SKM-1 treated with dmso at 0.1 percent for 144 hours (cell line): Measurements from ENCODE around the gene EPOP.
A peak's percentile ranks its signal among the peaks of the same experiment; 100 is the strongest.

ENCODE experiments used
- DNase-seq: peaks from one replicate; lab custom pipeline; 2025; ENCODE audit not compliant: unreplicated experiment; lab: John Stamatoyannopoulos, UW

EPOP gene

GRCh38 chr17:38674014-38674748 lies 576 bp downstream of the EPOP start:
- DNase-seq = no peak

DNA sequence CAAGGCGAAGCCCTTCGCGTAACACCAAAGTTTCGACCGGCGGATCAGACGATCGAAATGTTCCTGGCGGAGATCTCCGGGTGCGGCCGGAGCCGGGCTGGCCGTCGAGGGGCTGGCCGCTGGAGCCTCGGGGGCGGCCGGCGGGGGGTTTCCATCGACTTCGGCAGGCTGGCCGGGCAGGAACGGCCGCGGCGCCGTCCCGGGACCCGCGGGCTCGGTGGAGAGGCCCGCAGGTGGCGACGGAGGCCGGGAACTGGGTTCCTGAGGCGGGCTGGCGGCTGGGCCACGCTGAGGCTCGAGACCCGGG lies 1.1 kb downstream of the EPOP start:
- DNase-seq = no peak

DNA sequence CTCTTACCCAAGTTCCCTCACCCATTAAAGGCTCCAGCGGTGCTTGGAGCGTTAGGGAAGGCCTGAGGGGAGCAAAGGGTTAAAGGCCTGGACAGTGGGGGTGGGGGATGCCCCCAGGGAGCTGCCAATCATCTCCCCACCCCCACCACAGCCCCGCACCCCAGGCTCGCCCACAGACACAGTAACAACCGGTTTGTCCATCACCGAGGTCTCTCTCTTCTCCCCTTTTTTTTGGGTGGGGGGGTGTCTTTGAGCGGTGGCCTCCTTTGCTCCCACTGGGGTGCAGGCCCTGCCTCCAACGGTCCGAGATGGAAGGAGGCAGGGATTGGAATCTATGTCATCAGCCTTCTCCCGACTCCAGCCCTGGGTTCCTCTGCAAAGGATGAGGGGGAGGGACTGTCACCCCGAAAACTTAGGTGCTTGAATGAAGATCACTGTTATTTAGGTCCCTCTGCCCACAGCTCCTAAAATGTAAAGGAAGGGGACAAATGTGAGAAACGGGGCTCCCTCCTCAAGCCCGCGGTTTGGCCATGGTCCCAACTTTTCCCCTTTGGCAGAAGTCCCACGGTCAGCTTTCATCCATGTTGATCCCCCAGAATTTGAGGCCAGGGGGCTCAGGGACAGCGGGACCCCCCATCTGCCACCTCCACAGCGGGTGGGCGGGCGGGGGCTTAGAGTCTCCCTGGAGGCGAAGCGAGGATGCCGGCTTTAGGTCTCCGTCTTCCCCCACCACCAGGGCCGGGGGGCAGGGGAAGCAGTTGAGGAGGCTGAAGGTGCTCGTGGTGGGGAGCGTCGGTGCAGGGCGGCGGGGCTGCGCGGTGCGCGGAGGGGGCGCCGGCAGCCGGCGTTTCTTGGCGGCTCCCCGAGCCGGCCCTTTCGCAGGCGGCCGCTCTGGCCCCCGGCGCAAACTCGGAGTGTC lies 1.7 kb downstream of the EPOP start:
- no peak for DNase-seq

DNA sequence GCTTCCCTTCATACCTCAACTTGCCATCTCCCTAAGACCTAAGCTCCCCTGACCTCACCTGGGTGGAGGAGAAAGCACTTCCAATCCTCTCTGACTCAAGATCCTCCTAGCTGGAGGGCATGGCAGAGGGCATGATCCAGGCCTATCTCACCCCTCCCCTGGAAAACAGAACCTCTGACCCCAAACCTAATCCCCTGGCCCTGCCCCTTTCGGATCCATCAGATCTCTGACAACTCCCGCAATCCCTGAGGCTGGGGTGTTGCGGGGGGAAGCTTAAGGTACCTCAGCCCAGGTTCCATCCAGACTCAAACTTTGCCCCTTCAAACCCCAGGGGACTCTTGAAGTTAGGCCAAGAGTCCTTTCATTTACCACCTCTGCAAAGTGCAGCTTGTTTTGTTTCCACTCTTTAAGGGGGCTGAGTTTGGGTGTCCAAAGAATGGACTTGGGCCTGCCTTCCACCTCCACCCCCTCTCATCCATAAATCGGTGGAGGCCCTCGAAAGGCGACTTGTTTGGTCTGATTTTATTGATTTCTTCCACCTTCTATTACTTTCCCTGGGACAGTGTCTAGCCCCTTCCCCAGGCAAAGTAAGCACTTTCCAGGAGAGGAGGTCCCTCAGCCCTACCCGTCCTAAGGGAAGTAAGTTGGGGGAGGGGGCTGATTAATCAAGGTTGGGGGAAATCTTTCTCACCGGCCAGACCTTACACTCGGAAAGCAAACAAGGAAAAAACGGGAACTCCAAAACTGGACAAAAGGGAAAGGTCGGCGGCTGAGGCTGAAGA lies 2.6 kb downstream of the EPOP start:
- DNase-seq = no peak

DNA sequence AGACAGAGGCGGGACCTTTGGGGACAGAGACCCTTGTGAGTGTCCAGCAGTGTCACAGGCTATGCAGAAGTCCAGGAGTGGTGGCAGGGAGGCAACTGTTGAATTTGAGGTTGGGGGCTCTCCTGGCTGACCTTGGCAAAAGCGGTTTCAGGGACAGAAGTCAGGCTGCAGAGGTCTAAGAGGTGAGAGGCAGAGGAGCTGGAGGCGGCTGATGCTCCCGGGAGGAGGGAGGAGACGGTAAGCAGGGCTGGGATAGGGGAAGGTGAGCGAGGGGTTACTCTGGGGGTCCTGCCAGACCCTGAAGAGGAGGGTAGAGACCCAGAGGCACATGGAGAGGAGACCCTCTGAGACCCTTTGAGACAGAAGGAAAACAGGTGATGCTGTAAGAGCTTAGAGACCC lies 5.2 kb downstream of the EPOP start:
- no peak for DNase-seq

DNA sequence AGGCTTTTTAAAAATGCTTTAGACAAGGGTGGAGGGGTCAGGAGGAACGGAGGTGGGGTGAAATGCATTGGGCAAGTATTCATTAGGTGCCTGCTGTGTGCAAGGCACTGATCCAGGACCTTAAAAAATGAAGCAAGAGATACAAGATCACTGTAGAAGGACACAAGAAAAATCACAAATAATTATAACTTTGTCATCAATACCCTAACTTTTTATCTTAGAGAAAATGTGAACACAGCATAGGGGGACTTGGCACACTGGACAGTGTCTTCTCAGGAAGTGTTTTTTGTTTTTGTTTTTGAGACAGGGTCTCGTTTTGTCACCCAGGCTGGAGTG lies 7.0 kb downstream of the EPOP start:
- no peak for DNase-seq

DNA sequence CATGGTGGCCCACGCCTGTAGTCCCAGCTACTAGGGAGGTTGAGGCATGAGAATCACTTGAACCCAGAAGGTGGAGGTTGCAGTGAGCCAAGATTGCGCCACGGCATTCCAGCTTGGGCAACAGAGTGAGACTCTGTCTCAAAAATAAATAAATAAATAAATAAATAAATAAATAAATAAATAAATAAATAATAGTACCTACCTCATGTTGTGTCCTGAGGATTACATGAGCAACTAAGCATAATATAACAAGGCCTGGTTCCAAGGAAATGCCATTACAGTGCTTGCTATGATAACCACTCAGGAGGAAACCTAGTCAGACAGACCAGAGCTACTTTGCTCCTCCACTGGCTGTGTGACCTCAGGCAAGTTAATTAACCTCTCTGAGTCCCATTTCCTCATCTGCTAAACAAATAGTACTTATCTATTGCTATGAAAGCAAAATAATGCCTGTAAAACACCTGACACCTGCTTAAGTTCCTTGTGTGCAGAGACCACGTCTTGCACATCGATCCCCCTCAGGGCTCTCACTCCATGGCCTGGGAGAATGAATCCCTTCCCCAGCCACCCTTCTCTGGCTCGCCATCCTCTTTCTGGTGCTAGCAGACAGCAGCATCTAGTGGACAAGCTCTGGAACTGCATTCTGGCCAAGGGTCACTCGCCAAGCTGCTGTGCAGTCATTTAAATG lies 7.5 kb downstream of the EPOP start:
- DNase-seq = peak; percentile 63

DNA sequence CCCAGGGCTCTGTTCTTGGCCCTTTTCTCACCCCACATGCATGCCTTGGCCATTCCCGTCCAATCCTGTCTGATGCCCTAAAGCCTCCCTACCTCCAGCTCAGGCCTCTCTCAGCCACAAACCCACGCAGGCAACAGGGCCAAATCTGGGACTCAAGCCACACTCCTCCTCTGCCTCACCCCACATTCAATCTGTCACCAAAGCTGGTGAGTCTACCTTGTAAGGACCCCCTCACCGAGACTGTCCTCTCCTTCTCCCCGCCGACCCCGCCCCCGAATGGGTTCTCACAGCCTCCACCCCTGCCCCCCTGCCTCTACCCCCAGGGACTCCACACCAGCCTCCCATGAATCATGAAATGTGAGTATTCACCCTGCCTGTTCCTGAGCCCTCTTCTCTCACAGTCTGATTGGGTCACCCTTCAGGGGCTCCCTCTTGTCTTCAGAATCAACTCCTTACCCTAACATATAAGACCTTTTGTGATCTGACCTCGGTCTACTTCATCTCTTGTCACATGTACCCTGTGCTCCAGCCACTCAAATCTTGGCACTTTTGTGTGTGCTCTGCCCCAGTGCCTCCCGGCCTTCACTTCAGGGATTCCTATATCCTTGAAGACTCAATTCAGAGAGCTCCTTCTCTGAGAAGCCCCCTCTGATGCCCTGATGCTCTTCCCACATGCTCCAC lies 10.7 kb downstream of the EPOP start:
- DNase-seq = no peak

DNA sequence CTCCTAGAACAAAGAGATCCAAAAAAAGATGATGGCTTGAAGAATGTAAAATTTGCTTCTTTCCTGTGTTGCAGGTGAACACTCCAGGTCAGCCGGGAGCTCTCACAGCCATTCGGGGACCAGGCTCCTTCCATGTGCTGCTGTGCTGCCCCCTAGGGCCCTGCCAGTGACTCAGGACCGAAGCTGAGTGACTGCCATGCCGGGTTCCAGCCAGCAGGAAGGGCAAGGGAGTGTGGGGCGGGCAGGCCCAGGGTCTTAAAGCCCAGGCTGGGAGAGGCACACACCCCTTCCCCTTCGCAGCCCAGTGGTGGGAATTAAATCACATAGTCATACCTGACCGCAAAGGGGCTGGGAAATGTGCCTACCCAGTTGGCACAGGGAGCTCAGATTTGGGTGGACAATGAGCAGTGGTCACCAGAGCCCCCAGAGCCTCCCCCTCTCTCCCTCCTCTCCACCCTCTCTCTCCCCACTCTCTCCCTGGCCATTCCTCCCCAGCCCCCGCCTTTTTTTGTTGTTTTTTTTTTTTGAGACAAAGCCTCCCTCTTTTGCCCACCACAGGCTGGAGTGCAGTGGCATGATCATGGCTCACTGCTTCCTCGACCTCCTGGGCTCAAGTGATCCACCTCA lies 11.5 kb downstream of the EPOP start:
- DNase-seq = peak; percentile 52

DNA sequence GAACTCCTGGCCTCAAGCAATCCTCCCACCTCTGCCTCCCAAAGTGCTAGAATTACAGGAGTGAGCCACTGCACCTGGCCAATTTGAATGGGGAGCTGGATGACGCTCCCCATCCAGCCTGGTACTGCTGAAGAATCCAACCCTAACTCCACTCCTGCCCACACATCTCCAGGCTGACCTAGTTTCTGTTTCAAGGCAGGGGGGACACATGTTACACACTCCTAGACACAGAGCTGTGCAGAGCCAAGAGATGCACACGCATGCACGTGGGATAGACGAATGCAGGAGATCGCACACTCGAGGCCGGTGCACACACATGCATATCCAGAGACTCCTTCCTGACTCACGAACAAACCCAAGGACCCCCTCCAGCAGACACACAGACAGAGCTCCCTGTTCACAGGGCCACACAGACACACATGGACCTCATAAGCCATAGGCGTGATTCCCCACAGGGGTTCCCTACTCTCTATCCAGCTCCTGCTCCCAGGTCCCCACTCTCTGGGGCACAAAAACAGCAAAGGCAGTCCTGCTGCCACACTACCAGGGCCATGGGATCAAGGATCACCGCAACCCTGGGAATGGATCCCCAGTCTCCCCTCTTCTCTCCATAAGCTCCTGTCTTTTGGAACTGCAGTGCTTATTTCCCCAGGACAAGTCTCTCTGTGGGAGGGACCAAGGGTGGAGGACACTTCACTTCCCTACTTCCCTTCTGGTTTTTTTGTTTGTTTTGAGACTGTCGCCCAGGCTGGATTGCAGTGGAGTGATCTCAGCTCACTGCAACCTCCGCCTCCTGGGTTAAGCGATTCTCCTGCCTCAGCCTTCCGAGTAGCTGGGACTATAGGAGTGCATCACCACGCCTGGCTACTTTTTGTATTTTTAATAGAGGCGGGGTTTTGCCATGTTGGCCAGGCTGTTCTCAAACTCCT lies 14.4 kb downstream of the EPOP start:
- peak; percentile 26 for DNase-seq

- DNase-seq = no peak
Observed at GRCh38 chr17:38659415-38659814, 15.3 kb downstream of the EPOP start.

DNA sequence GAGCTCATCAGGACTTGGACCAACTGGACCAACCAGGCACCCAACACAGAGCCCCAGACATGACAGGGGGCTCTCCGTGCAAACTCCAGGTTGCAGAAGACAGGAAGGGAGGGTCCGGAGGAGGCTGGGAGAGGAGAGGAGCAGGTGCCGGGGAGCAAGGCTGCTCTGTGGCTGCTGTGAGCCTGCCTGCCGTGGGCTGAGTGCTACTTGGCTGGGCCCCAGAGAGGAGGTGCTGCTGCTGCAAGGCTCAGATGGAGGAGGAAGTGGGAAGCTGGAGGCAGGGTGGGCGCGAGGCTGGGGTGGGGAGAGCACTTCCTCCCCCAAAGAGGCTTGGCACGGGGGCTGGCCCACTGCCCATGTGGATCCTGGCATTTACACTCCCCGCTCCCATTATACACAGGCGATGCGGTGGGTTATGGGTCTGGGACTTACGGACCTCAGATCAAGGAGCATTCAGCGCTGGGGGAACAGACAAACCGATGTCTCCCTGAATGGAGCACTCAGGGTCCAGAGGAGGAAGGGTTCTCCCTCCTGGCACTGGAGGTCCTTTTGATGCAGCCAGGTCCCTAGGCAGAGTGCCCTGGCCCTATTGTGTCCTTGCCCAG lies 15.9 kb downstream of the EPOP start:
- no peak for DNase-seq

DNA sequence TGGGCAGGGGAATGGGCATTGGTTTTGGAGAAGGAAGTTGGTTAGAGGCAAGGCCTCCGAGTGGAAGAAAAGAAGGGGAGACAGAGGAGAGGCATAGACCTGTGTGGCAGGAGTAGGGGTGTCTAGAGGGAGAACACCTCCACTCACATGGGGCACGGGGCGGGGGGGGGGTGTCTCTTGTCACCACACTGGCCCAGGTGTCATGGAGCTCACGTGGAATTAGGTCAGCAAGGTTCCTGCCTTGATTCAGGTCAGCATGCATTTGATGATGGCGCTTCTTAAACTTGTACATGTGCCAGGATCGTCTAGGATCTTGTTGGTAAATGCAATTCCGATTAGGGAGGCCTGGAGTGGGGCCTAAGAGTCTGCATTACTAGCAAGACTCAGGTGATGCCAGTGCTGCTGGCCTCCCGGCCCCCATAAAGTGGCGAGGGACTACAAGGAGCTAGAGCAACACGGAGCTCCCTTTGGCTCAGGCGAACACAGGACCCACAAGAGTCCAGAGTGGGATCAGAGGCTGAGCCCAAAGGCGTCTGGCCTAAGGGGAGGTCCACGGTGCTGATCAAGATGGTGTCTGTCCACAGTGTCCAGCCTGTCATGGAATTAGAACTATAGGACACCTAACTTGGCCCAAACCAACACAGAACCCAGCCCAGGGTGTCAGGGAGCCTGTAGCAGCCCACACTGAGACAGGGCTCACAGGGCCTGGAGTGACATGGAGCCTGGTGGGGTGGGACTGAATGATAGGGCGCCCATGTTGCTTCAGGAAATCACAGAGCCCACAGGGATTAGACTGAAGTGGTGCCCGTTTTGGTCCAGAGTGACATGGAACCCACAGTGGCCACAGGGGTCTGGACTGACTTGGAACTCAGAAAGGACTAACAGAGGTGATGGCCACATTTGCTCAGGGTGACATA lies 16.7 kb downstream of the EPOP start:
- no peak for DNase-seq

- no peak for DNase-seq
Observed at GRCh38 chr17:38656959-38657823, 17.6 kb downstream of the EPOP start.

DNA sequence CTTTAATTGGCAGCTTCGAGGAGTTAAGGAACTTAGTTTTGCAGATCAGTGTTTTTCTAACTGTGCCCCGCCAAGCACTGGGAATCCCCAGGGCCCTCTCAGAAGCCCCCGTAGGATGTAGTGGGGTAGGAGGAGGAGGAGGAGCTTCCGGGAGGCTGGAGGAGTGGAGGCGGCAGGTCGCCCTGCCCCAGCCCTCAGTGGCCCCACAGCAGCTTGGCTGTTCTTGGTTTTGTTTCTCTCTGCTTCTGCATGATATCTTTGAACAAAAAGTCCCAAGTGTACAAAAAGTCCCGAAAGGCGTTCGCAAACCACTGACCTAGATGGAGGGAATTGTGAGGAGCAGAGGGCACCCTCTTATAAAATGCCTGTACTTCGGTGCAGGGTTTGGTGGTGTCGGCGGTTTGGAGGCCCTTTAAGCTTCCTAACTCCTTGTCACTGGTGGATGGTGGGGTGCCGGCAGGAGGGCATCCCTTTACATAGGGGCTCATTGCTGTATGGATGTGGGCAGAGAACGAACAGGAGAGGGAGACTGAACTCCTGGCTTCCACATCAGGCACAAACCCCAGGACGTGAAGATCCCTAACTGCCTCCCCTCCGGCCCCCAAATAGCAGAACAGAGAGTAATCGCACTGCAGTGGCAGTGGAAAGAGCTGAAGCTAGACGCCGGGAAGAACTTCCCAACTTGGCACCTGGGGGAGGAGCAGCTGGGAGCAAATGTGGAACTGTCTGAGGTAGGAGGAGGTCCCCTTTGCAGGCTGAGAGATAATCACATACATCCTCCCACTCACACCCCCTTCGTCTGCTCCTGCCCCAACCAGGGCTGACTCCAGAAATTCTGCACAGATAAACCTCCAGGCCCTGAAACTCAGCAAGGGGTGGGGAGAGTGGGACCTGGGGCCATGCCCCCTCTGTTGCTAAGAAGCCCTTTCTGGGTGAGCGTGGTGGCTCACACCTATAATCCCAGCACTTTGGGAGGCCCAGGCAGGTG lies 20.1 kb downstream of the EPOP start:
- no peak for DNase-seq

DNA sequence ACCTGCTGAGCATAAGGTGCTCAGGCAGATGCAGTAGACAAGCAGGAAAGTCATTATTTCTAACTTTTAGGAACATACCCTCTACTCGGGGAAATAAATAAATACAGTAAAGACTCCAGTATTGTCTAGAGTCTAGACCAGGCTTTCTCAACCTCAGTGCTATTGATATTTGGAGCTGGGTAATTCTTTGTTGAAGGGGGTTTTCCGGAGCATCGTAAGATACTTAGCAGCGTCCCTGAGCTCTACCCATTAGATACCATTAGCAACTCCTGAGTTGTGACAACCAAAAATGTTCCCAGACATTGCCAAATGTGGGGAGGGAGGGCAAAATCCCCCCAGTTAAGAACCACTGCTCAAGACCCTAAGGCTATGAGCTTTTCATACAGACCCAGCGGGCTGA lies 21.1 kb downstream of the EPOP start:
- no peak for DNase-seq
